Coronary artery (tissue), 2 donors: Measurements from ENCODE around the gene MYO18B.

Experiments used
- DNase-seq: peaks from one replicate; pipeline ENCODE4 v3.0.0-alpha.2; 2017; ENCODE audit warnings: low spot score
- H3K27ac ChIP-seq, 2 donors: fragments of 200-600 bp; sonication (generic); one replicate each; pipeline ENCODE4 v1.5.1; 2016 to 2019
- H3K4me3 ChIP-seq: fragments of 200-600 bp; sonication (generic); 2 replicates; pipeline ENCODE4 v1.5.1; 2016; ENCODE audit warnings: mild to moderate bottlenecking, moderate library complexity
- CTCF ChIP-seq: fragments of 200-600 bp; sonication (generic); IDR thresholded peaks from one replicate; pipeline ENCODE4 v1.5.1; 2019; ENCODE audit warnings: antibody characterized with exemption

Gene MYO18B

GRCh38 chr22:25742918-25743708 is 1.1 kb downstream of the MYO18B start:
- TF ChIP-seq CTCF: no peak
- Histone ChIP-seq H3K4me3 (peak overlapping the region; percentile 68), H3K27ac (peak overlapping the region; percentile 62 to 82)
- no peak for DNase-seq

GRCh38 chr22:25744694-25745093 is 2.7 kb downstream of the MYO18B start:
- TF ChIP-seq CTCF: no peak
- Histone ChIP-seq H3K4me3 (no peak overlapping the region), H3K27ac (no peak overlapping the region)
- DNase-seq: no peak

GRCh38 chr22:25745341-25746011 is 3.5 kb downstream of the MYO18B start:
- no peak overlapping the region for H3K4me3 ChIP-seq
- DNase-seq: no peak
- H3K27ac ChIP-seq: peak overlapping the region; percentile 85 to 92
- TF ChIP-seq CTCF: no peak

- Histone ChIP-seq H3K27ac (peak overlapping the region; percentile 85 to 92), H3K4me3 (no peak overlapping the region)
Measured at GRCh38 chr22:25746012-25746373, 4.0 kb downstream of the MYO18B start.

GRCh38 chr22:25747245-25747944 is 5.4 kb downstream of the MYO18B start:
- Histone ChIP-seq H3K4me3 (no peak overlapping the region), H3K27ac (peak overlapping the region; percentile 86 to 92)
- TF ChIP-seq CTCF: no peak
- DNase-seq: peak; percentile 94

More at GRCh38 chr22:25746012-25746373, 4.0 kb downstream of the MYO18B start:
- DNase-seq: no peak
- no peak for TF ChIP-seq CTCF

- Histone ChIP-seq H3K27ac (peak overlapping the region; percentile 86 to 92), H3K4me3 (no peak overlapping the region)
- no peak for DNase-seq
- TF ChIP-seq CTCF: no peak
Measured at GRCh38 chr22:25748140-25748539, 6.2 kb downstream of the MYO18B start.
